Measurements from ENCODE around the gene MRGPRF. TPM values are rescaled to one million over a fixed set of nuclear protein-coding genes. Genes with fewer than 3 reads are reported as not detected.

Gene MRGPRF
- total RNA-seq, 2 experiments from 2014 or later, result not detected

- no peak overlapping the region for H2AFZ ChIP-seq (ENCODE audit: low read length)
- H3K27ac ChIP-seq (ENCODE audit: low read depth, low read length, poor library complexity, severe bottlenecking), result no peak overlapping the region
- no peak overlapping the region for H3K4me2 ChIP-seq (ENCODE audit: low read length)
- no peaks in the 10 kb centered on the region for H3K79me2 ChIP-seq (ENCODE audit: insufficient read depth, low read depth, low read length)
- DNase-seq (ENCODE audit: low spot score), result no peak
- no peaks in the 10 kb centered on the region for H3K9me2 ChIP-seq (ENCODE audit: insufficient read depth, low read length)
- TF ChIP-seq, protein P1, sequence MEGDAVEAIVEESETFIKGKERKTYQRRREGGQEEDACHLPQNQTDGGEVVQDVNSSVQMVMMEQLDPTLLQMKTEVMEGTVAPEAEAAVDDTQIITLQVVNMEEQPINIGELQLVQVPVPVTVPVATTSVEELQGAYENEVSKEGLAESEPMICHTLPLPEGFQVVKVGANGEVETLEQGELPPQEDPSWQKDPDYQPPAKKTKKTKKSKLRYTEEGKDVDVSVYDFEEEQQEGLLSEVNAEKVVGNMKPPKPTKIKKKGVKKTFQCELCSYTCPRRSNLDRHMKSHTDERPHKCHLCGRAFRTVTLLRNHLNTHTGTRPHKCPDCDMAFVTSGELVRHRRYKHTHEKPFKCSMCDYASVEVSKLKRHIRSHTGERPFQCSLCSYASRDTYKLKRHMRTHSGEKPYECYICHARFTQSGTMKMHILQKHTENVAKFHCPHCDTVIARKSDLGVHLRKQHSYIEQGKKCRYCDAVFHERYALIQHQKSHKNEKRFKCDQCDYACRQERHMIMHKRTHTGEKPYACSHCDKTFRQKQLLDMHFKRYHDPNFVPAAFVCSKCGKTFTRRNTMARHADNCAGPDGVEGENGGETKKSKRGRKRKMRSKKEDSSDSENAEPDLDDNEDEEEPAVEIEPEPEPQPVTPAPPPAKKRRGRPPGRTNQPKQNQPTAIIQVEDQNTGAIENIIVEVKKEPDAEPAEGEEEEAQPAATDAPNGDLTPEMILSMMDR (conservative IDR thresholded peaks at IDR 0.05; ENCODE audit: low read length), result no peak
- TF ChIP-seq EZH2phosphoT487 (IDR thresholded peaks at IDR 0.05; ENCODE audit: borderline replicate concordance, low read depth, low read length), result no peak
- no peaks in the 10 kb centered on the region for H4K20me1 ChIP-seq (ENCODE audit: insufficient read depth, low read length)
- H3K4me3 ChIP-seq (ENCODE audit: low read depth, low read length, poor library complexity, severe bottlenecking), result no peak overlapping the region
- no TSS peak for BruUV-seq (replicated peaks)
- intact Hi-C loops (cut with micrococcal nuclease; ENCODE audit: unreplicated experiment), result no loop called here
- H3K4me1 ChIP-seq (ENCODE audit: insufficient read depth, low read length, poor library complexity, severe bottlenecking), result no peaks in the 10 kb centered on the region
- H3K9me3 ChIP-seq (ENCODE audit: low read length), result no peaks in the 10 kb centered on the region
- POLR2A ChIA-PET, result no interaction called here
- no peaks in the 10 kb centered on the region for H3K36me3 ChIP-seq (ENCODE audit: insufficient read depth, low read length)
- CTCF ChIA-PET (ENCODE audit: unreplicated experiment), result no interaction called here
These were observed 16.5 kb downstream of the MRGPRF start for GRCh38 chr11:68996376-68997123.

- intact Hi-C loops (cut with micrococcal nuclease; ENCODE audit: unreplicated experiment), result no loop called here
- Histone ChIP-seq H3K9me2 (ENCODE audit: insufficient read depth, low read length) (no peaks in the 10 kb centered on the region), H4K20me1 (ENCODE audit: insufficient read depth, low read length) (no peaks in the 10 kb centered on the region), H3K4me3 (ENCODE audit: low read depth, low read length, poor library complexity, severe bottlenecking) (no peak overlapping the region), H3K79me2 (ENCODE audit: insufficient read depth, low read depth, low read length) (no peaks in the 10 kb centered on the region), H3K27ac (ENCODE audit: low read depth, low read length, poor library complexity, severe bottlenecking) (no peak overlapping the region), H2AFZ (ENCODE audit: low read length) (no peak overlapping the region), H3K4me2 (ENCODE audit: low read length) (no peak overlapping the region), H3K36me3 (ENCODE audit: insufficient read depth, low read length) (no peaks in the 10 kb centered on the region), H3K4me1 (ENCODE audit: insufficient read depth, low read length, poor library complexity, severe bottlenecking) (no peaks in the 10 kb centered on the region), H3K9me3 (ENCODE audit: low read length) (no peaks in the 10 kb centered on the region)
- no TSS peak for BruUV-seq (replicated peaks)
- no peak for DNase-seq (ENCODE audit: low spot score)
- TF ChIP-seq, protein P1 (conservative IDR thresholded peaks at IDR 0.05; ENCODE audit: low read length), result no peak
- TF ChIP-seq EZH2phosphoT487 (IDR thresholded peaks at IDR 0.05; ENCODE audit: borderline replicate concordance, low read depth, low read length), result no peak
- CTCF ChIA-PET (ENCODE audit: unreplicated experiment), result no interaction called here
- POLR2A ChIA-PET, result no interaction called here
These were observed 18.2 kb downstream of the MRGPRF start for GRCh38 chr11:68994894-68995285.

- Histone ChIP-seq H3K79me2 (ENCODE audit: insufficient read depth, low read depth, low read length) (no peaks in the 10 kb centered on the region), H2AFZ (ENCODE audit: low read length) (no peak overlapping the region), H3K9me3 (ENCODE audit: low read length) (no peaks in the 10 kb centered on the region), H3K27ac (ENCODE audit: low read depth, low read length, poor library complexity, severe bottlenecking) (no peak overlapping the region), H3K4me3 (ENCODE audit: low read depth, low read length, poor library complexity, severe bottlenecking) (no peak overlapping the region), H3K36me3 (ENCODE audit: insufficient read depth, low read length) (no peaks in the 10 kb centered on the region), H3K9me2 (ENCODE audit: insufficient read depth, low read length) (no peaks in the 10 kb centered on the region), H4K20me1 (ENCODE audit: insufficient read depth, low read length) (no peaks in the 10 kb centered on the region), H3K4me1 (ENCODE audit: insufficient read depth, low read length, poor library complexity, severe bottlenecking) (no peaks in the 10 kb centered on the region), H3K4me2 (ENCODE audit: low read length) (no peak overlapping the region)
- DNase-seq (ENCODE audit: low spot score), result no peak
- TF ChIP-seq, protein P1 (conservative IDR thresholded peaks at IDR 0.05; ENCODE audit: low read length), result no peak
- TF ChIP-seq EZH2phosphoT487 (IDR thresholded peaks at IDR 0.05; ENCODE audit: borderline replicate concordance, low read depth, low read length), result no peak
- no TSS peak for BruUV-seq (replicated peaks)
- CTCF ChIA-PET (ENCODE audit: unreplicated experiment), result no interaction called here
- intact Hi-C loops (cut with micrococcal nuclease; ENCODE audit: unreplicated experiment), result no loop called here
- POLR2A ChIA-PET, result no interaction called here
These were observed 18.7 kb downstream of the MRGPRF start for GRCh38 chr11:68994161-68994893.
